Measurements from ENCODE around the gene PPM1E. TPM values are rescaled to one million over a fixed set of nuclear protein-coding genes. Genes with fewer than 3 reads are reported as not detected.

PPM1E gene
- total and polyA plus RNA-seq, 2 of the 4 experiments (the other 2 are of a cell fraction), result under 0.01 to 0.05 TPM

DNA sequence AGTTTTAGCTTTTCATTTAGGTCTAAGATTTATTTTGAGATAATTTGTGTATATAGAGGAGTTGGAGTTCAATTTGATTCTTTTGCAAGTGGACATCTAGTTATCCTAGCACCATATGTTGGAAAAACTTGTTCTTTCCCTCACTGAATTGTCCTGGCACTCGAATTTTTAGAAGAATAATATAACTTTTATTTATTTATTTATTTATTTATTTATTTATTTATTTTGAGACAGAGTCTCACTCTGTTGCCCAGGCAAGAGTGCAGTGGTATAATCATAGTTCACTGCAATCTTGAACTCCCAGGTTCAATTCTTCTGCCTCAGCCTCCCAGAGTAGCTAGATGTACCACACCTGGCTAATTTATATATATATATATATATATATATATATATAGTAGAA, 29.4 kb downstream of the PPM1E start:
- ATAC-seq (ENCODE audit: low read depth), result no peak
- H3K56ac ChIP-seq (ENCODE audit: extremely low read depth, insufficient read depth, low read length), result no peak overlapping the region
- no TSS peak for BruUV-seq (replicated peaks)
- ChIA-PET POLR2A (ENCODE audit: unreplicated experiment) (no interaction called here), CTCF (no interaction called here)
- no peaks in the 10 kb centered on the region for H3K27me3 ChIP-seq (ENCODE audit: control insufficient read depth, insufficient read depth, low read length)
- no peaks in the 10 kb centered on the region for H3K9me1 ChIP-seq (ENCODE audit: insufficient read depth, low read length)
- intact Hi-C loops (cut with micrococcal nuclease), result loop anchor here (10.0 kb wide), 1 partner anchor 270 kb away; the partner anchor contains the start of gene MTMR4
- DNase-seq, result no peak
- H4K5ac ChIP-seq (ENCODE audit: low read depth, low read length), result no peak overlapping the region
- dilution Hi-C loops (cut with HindIII; ENCODE audit: low sequenced_read_pairs, unreplicated experiment), result no loop called here
- H3K9ac ChIP-seq (ENCODE audit: low read depth, low read length), result no peak overlapping the region
- H2BK20ac ChIP-seq (ENCODE audit: low read depth, low read length), result no peak overlapping the region
- H3K79me1 ChIP-seq (ENCODE audit: low read depth in 1 of 2, low read length in 2 of 2), result no peaks in the 10 kb centered on the region
- no peak overlapping the region for H3K4me3 ChIP-seq (ENCODE audit: insufficient read depth, low read depth, low read length)
- H3K18ac ChIP-seq (ENCODE audit: low read depth, low read length), result no peak overlapping the region
- H2BK15ac ChIP-seq (ENCODE audit: low read depth, low read length), result no peak overlapping the region
- H2AK9ac ChIP-seq (replicated peaks; ENCODE audit: low read depth, low read length, poor library complexity), result no peak overlapping the region
- in situ Hi-C loops (cut with MboI; ENCODE audit: low sequenced_read_pairs), result no loop called here
- H2BK5ac ChIP-seq (ENCODE audit: low read depth, low read length, poor library complexity, severe bottlenecking), result no peak overlapping the region
- no peak overlapping the region for H3K14ac ChIP-seq (replicated peaks; ENCODE audit: low read depth, low read length)
- no peaks in the 10 kb centered on the region for H3K9me3 ChIP-seq (ENCODE audit: control insufficient read depth, insufficient read depth, low read length)
- H3K4me2 ChIP-seq (ENCODE audit: low read depth, low read length), result no peak overlapping the region
- H4K8ac ChIP-seq (ENCODE audit: low read depth in 2 of 2, low read length in 2 of 2), result no peak overlapping the region
- no peak overlapping the region for H3K23ac ChIP-seq (ENCODE audit: low read depth, low read length)
- no peak overlapping the region for H4K91ac ChIP-seq (ENCODE audit: insufficient read depth, low read depth, low read length)
- no peak overlapping the region for H3K27ac ChIP-seq (ENCODE audit: insufficient read depth, low read length)
- no CpG with 5 or more reads among the region's 1 CpG for WGBS, 2 experiments (ENCODE audit: extremely low coverage in 2 of 2, insufficient read length in 1 of 2)
- H3K4ac ChIP-seq (ENCODE audit: low read depth, low read length), result no peak overlapping the region
- no peaks in the 10 kb centered on the region for H4K20me1 ChIP-seq (ENCODE audit: insufficient read depth, low read length)
- H2AK5ac ChIP-seq (ENCODE audit: low read depth, low read length), result no peak overlapping the region; the same call in 1 of the 2 replicates
- TF ChIP-seq NFE2L2 (IDR thresholded peaks at IDR 0.05; ENCODE audit: low read depth, low read length) (no peak), MAZ (IDR thresholded peaks at IDR 0.05; ENCODE audit: borderline replicate concordance, low read depth, low read length) (no peak)
- H3K36me3 ChIP-seq (ENCODE audit: control insufficient read depth, insufficient read depth, low read length), result no peaks in the 10 kb centered on the region
- H2AFZ ChIP-seq (replicated peaks; ENCODE audit: low read length, poor library complexity), result no peak overlapping the region
- no peak overlapping the region for H2BK120ac ChIP-seq (ENCODE audit: low read depth, low read length)
- H3K4me1 ChIP-seq (ENCODE audit: control insufficient read depth, insufficient read depth, low read length), result no peaks in the 10 kb centered on the region

Data from IMR-90 (cell line).